ENCODE data around the gene NOP14. TPM values are rescaled to one million over a fixed set of nuclear protein-coding genes. Genes with fewer than 3 reads are reported as not detected.
"Not testable (repeated sequence)": the region's sequence is repeated elsewhere in the genome, so short reads cannot be mapped to it uniquely, and the experiment has no call there.

The NOP14 gene
- total and polyA plus RNA-seq, 7 donors = 24.7 to 48.1 (median 44.4) TPM

GRCh38 chr4:2916696-2917095, 46.5 kb downstream of the NOP14 start:
- H3K9me3 ChIP-seq = not testable (repeated sequence)

GRCh38 chr4:2915789-2916188, 47.4 kb downstream of the NOP14 start:
- no peak overlapping the region for H3K4me3 ChIP-seq
- H3K27me3 ChIP-seq (ENCODE audit: insufficient read depth in 3 of 3, low read length in 2 of 3) = no peaks in the 10 kb centered on the region
- no peak for DNase-seq
- intact Hi-C loops (cut with DNase I) = no loop called here
- 85 to 89% (median 86%) methylated on average over 9 of the region's 9 CpGs for WGBS, 3 donors
- no peak for ATAC-seq
- H3K9me3 ChIP-seq = no peaks in the 10 kb centered on the region
- TF ChIP-seq, protein P1, sequence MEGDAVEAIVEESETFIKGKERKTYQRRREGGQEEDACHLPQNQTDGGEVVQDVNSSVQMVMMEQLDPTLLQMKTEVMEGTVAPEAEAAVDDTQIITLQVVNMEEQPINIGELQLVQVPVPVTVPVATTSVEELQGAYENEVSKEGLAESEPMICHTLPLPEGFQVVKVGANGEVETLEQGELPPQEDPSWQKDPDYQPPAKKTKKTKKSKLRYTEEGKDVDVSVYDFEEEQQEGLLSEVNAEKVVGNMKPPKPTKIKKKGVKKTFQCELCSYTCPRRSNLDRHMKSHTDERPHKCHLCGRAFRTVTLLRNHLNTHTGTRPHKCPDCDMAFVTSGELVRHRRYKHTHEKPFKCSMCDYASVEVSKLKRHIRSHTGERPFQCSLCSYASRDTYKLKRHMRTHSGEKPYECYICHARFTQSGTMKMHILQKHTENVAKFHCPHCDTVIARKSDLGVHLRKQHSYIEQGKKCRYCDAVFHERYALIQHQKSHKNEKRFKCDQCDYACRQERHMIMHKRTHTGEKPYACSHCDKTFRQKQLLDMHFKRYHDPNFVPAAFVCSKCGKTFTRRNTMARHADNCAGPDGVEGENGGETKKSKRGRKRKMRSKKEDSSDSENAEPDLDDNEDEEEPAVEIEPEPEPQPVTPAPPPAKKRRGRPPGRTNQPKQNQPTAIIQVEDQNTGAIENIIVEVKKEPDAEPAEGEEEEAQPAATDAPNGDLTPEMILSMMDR (IDR thresholded peaks at IDR 0.05) = no peak
- H3K4me1 ChIP-seq = no peaks in the 10 kb centered on the region
- H3K27ac ChIP-seq = no peak overlapping the region
- H3K36me3 ChIP-seq (ENCODE audit: insufficient read depth in 1 of 2, low read depth in 1 of 2) = peaks cover 0 to 81% of the 10 kb centered on the region in 2 donors

More at GRCh38 chr4:2916696-2917095, 46.5 kb downstream of the NOP14 start:
- peaks cover 0 to 74% of the 10 kb centered on the region in 2 donors for H3K36me3 ChIP-seq (ENCODE audit: insufficient read depth in 1 of 2, low read depth in 1 of 2)
- H3K27ac ChIP-seq; intact Hi-C loops (cut with DNase I); H3K4me3 ChIP-seq; H3K4me1 ChIP-seq; ATAC-seq; DNase-seq; H3K27me3 ChIP-seq (ENCODE audit: insufficient read depth in 3 of 3, low read length in 2 of 3): not testable (repeated sequence)
- WGBS, 3 donors = 96 to 100% (median 99%) methylated on average over 2 of the region's 2 CpGs

DNA sequence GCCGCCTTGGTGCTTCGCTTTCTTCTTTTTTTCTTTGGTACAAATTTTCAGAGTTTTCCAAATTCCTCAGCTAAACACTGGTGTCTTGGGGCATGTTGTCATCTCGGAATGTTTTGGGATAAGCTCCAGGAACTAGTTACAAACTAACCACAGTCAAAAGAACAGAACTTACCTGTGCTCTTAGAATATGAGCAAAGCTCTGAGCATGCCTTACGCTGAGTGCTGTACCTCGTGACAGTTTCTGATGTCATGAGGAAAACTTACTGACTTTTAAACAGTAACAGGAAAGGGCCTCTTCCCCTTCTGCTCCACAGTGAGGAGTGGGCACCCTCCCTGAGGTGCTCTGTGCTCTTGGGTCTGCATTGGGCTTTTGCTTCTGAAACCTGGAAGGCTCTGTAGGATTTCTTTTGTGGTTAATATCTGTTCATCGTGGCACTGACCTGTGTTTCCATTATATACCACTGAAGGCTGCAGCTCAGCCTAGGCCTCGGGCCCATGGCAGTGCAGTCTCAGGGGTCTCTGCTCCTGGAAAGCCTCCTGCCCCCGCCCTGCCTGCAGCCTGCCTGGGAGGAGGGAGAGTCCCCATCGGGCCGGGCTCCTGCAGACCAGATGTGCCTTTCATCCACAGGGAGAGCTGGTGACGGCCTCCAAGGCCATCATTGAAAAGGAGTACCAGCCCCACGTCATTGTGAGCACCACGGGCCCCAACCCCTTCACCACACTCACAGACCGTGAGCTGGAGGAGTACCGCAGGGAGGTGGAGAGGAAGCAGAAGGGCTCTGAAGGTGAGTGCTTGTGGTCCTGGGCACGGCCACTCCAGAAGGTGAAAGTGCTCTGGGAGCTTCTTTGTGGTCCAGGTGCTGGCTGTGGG, 48.7 kb downstream of the NOP14 start:
- DNase-seq (no peak), ATAC-seq (no peak)
- TF ChIP-seq, protein P1 (IDR thresholded peaks at IDR 0.05) = no peak
- Histone ChIP-seq H3K27ac (no peak overlapping the region), H3K27me3 (ENCODE audit: insufficient read depth in 3 of 3, low read length in 2 of 3) (no peaks in the 10 kb centered on the region), H3K4me3 (no peak overlapping the region), H3K36me3 (ENCODE audit: insufficient read depth in 1 of 2, low read depth in 1 of 2) (peaks cover 0 to 94% of the 10 kb centered on the region in 2 donors), H3K9me3 (no peaks in the 10 kb centered on the region), H3K4me1 (no peaks in the 10 kb centered on the region)
- intact Hi-C loops (cut with DNase I) = no loop called here
- WGBS, 3 donors = 85 to 90% (median 90%) methylated on average over 16 of the region's 16 CpGs

GRCh38 chr4:2913168-2913567, 50.0 kb downstream of the NOP14 start:
- TF ChIP-seq, protein P1 (IDR thresholded peaks at IDR 0.05) = no peak
- H3K27me3 ChIP-seq (ENCODE audit: insufficient read depth in 3 of 3, low read length in 2 of 3) = no peaks in the 10 kb centered on the region
- ATAC-seq (peak in 1 of 4 donors; percentile 30), DNase-seq (no peak)
- WGBS, 3 donors = 89 to 94% (median 92%) methylated on average over 6 of the region's 6 CpGs
- H3K4me1 ChIP-seq = no peaks in the 10 kb centered on the region
- no peaks in the 10 kb centered on the region for H3K9me3 ChIP-seq
- no peak overlapping the region for H3K27ac ChIP-seq
- peaks cover 3 to 100% of the 10 kb centered on the region in 2 donors for H3K36me3 ChIP-seq (ENCODE audit: insufficient read depth in 1 of 2, low read depth in 1 of 2)
- intact Hi-C loops (cut with DNase I) = no loop called here
- no peak overlapping the region for H3K4me3 ChIP-seq

GRCh38 chr4:2911868-2912267, 51.3 kb downstream of the NOP14 start:
- H3K4me1 ChIP-seq = no peaks in the 10 kb centered on the region
- peaks cover 4 to 100% of the 10 kb centered on the region in 2 donors for H3K36me3 ChIP-seq (ENCODE audit: insufficient read depth in 1 of 2, low read depth in 1 of 2)
- H3K27me3 ChIP-seq (ENCODE audit: insufficient read depth in 3 of 3, low read length in 2 of 3) = no peaks in the 10 kb centered on the region
- H3K27ac ChIP-seq = no peak overlapping the region
- H3K9me3 ChIP-seq = no peaks in the 10 kb centered on the region
- intact Hi-C loops (cut with DNase I) = no loop called here
- TF ChIP-seq, protein P1 (IDR thresholded peaks at IDR 0.05) = no peak
- DNase-seq (no peak), ATAC-seq (no peak)
- WGBS, 3 donors = 87 to 93% (median 92%) methylated on average over 3 of the region's 3 CpGs
- no peak overlapping the region for H3K4me3 ChIP-seq

All from psoas muscle (tissue), 8 donors.